Measurements from ENCODE around the gene PRMT2. TPM values are rescaled to one million over a fixed set of nuclear protein-coding genes. Genes with fewer than 3 reads are reported as not detected.
A peak's percentile ranks its signal among the peaks of the same experiment; 100 is the strongest.

Gene PRMT2
- total RNA-seq, 4 donors from 2014 or later, result 136 to 161 (median 142) TPM

- H3K27me3 ChIP-seq, result peaks cover 0 to 20% (median 3%) of the 10 kb centered on the region in 4 donors
- intact Hi-C loops (cut with DNase I), result no loop called here
- H3K4me1 ChIP-seq, result peaks cover 11 to 41% (median 27%) of the 10 kb centered on the region in 4 donors
- no peak overlapping the region for H3K4me3 ChIP-seq
- DNase-seq (ENCODE audit: extremely low spot score), result no peak
- H3K27ac ChIP-seq (replicated peaks in 1 of 4), result no peak overlapping the region
- WGBS, result 95% methylated on average over 21 of the region's 24 CpGs
- H3K36me3 ChIP-seq, result peaks cover 4 to 46% (median 23%) of the 10 kb centered on the region in 4 donors
- TF ChIP-seq EP300 (IDR thresholded peaks at IDR 0.05) (no peak), POLR2AphosphoS5 (IDR thresholded peaks at IDR 0.05) (no peak), POLR2A (IDR thresholded peaks at IDR 0.05; ENCODE audit: low read depth) (no peak), CTCF (IDR thresholded peaks at IDR 0.05) (no peak)
- no peaks in the 10 kb centered on the region for H3K9me3 ChIP-seq
Observed at GRCh38 chr21:46664316-46664995, 29.0 kb downstream of the PRMT2 start.

GRCh38 chr21:46665566-46665965 lies 30.1 kb downstream of the PRMT2 start:
- peaks cover 11 to 41% (median 27%) of the 10 kb centered on the region in 4 donors for H3K4me1 ChIP-seq
- no peak for DNase-seq (ENCODE audit: extremely low spot score)
- TF ChIP-seq EP300 (IDR thresholded peaks at IDR 0.05), result no peak
- no peak for TF ChIP-seq POLR2A (IDR thresholded peaks at IDR 0.05; ENCODE audit: low read depth)
- no peak for TF ChIP-seq POLR2AphosphoS5 (IDR thresholded peaks at IDR 0.05)
- no peak for TF ChIP-seq CTCF (IDR thresholded peaks at IDR 0.05)
- no peak overlapping the region for H3K4me3 ChIP-seq
- no peaks in the 10 kb centered on the region for H3K9me3 ChIP-seq
- intact Hi-C loops (cut with DNase I), result no loop called here
- peaks cover 4 to 44% (median 21%) of the 10 kb centered on the region in 4 donors for H3K36me3 ChIP-seq
- no peak overlapping the region for H3K27ac ChIP-seq (replicated peaks in 1 of 4)
- peaks cover 0 to 25% (median 3%) of the 10 kb centered on the region in 4 donors for H3K27me3 ChIP-seq
- WGBS, result 93% methylated on average over 3 of the region's 3 CpGs

GRCh38 chr21:46666941-46667740 lies 31.7 kb downstream of the PRMT2 start:
- no peak for DNase-seq (ENCODE audit: extremely low spot score)
- peaks cover 4 to 41% (median 21%) of the 10 kb centered on the region in 4 donors for H3K36me3 ChIP-seq
- H3K27ac ChIP-seq (replicated peaks in 1 of 4), result no peak overlapping the region
- H3K4me1 ChIP-seq, result peaks cover 11 to 32% (median 19%) of the 10 kb centered on the region in 4 donors
- peak overlapping the region; percentile 39 to 55 (median 44) for H3K4me3 ChIP-seq
- intact Hi-C loops (cut with DNase I), result no loop called here
- 28% methylated on average over 17 of the region's 53 CpGs for WGBS
- TF ChIP-seq POLR2A (IDR thresholded peaks at IDR 0.05; ENCODE audit: low read depth) (no peak), CTCF (IDR thresholded peaks at IDR 0.05) (no peak), EP300 (IDR thresholded peaks at IDR 0.05) (no peak), POLR2AphosphoS5 (IDR thresholded peaks at IDR 0.05) (no peak)
- H3K27me3 ChIP-seq, result peaks cover 0 to 36% (median 6%) of the 10 kb centered on the region in 4 donors
- H3K9me3 ChIP-seq, result no peaks in the 10 kb centered on the region

GRCh38 chr21:46667741-46668380 lies 32.4 kb downstream of the PRMT2 start:
- Histone ChIP-seq H3K36me3 (peaks cover 4 to 34% (median 19%) of the 10 kb centered on the region in 4 donors), H3K9me3 (no peaks in the 10 kb centered on the region), H3K4me3 (peak overlapping the region; percentile 39 to 55 (median 44)), H3K27me3 (peaks cover 0 to 36% (median 6%) of the 10 kb centered on the region in 4 donors), H3K27ac (replicated peaks in 1 of 4) (no peak overlapping the region), H3K4me1 (peaks cover 11 to 25% (median 15%) of the 10 kb centered on the region in 4 donors)
- TF ChIP-seq EP300 (IDR thresholded peaks at IDR 0.05) (no peak), CTCF (IDR thresholded peaks at IDR 0.05) (no peak), POLR2AphosphoS5 (IDR thresholded peaks at IDR 0.05) (no peak), POLR2A (IDR thresholded peaks at IDR 0.05; ENCODE audit: low read depth) (no peak)
- intact Hi-C loops (cut with DNase I), result no loop called here
- DNase-seq (ENCODE audit: extremely low spot score), result no peak
- 2% methylated on average over 7 of the region's 53 CpGs for WGBS
